ENCODE results near the gene CHKA. TPM values are rescaled to one million over a fixed set of nuclear protein-coding genes. Genes with fewer than 3 reads are reported as not detected.

Gene CHKA
- total RNA-seq, 2 donors from 2014 or later = 72.1 to 92.6 TPM

DNA sequence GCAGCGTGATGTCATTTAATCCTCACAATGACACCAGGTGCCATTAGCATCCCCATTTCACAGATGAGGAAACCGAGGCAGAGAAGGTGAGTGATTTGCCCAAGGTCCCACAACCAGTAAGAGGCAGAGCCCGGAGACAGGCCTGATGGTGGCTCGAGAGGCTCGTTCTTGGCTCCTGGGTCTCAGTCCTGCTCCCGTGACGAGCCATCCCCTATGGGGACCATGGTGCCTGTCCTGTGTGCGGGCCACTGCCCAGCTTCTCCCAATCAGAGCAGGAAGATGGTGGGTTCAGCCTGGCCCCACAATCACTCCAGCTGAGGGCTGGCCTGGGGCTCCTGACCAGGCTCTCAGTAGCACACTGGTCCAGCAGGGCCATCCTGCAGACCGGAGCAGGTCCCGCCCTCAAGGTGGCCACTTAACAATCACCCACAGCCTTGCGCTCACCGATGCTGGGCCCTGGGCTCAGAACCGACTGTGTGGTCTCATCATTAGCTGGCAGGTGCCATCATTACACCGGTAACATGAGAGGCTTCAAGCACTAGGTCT is 107.5 kb downstream of the CHKA start:
- H3K9me3 ChIP-seq = no peaks in the 10 kb centered on the region
- no peak overlapping the region for H3K4me3 ChIP-seq
- 80 to 82% methylated on average over 7 to 14 of the region's 14 CpGs for WGBS, 2 donors
- DNase-seq = no peak
- intact Hi-C loops (cut with DNase I) = no loop called here
- TF ChIP-seq POLR2A (IDR thresholded peaks at IDR 0.05) = no peak
- TF ChIP-seq, protein P1, sequence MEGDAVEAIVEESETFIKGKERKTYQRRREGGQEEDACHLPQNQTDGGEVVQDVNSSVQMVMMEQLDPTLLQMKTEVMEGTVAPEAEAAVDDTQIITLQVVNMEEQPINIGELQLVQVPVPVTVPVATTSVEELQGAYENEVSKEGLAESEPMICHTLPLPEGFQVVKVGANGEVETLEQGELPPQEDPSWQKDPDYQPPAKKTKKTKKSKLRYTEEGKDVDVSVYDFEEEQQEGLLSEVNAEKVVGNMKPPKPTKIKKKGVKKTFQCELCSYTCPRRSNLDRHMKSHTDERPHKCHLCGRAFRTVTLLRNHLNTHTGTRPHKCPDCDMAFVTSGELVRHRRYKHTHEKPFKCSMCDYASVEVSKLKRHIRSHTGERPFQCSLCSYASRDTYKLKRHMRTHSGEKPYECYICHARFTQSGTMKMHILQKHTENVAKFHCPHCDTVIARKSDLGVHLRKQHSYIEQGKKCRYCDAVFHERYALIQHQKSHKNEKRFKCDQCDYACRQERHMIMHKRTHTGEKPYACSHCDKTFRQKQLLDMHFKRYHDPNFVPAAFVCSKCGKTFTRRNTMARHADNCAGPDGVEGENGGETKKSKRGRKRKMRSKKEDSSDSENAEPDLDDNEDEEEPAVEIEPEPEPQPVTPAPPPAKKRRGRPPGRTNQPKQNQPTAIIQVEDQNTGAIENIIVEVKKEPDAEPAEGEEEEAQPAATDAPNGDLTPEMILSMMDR (IDR thresholded peaks at IDR 0.05) = no peak
- H3K27me3 ChIP-seq = no peaks in the 10 kb centered on the region
- peaks cover 75% of the 10 kb centered on the region for H3K4me1 ChIP-seq
- ATAC-seq = no peak
- no peaks in the 10 kb centered on the region for H3K36me3 ChIP-seq (replicated peaks in 1 of 2; ENCODE audit: insufficient read depth in 1 of 2, low read depth in 2 of 2)
- H3K27ac ChIP-seq = peak overlapping the region; percentile 78 to 92 (median 88)

GRCh38 chr11:68012843-68013610 is 108.2 kb downstream of the CHKA start:
- Histone ChIP-seq H3K27me3 (no peaks in the 10 kb centered on the region), H3K36me3 (replicated peaks in 1 of 2; ENCODE audit: insufficient read depth in 1 of 2, low read depth in 2 of 2) (no peaks in the 10 kb centered on the region), H3K4me3 (no peak overlapping the region), H3K27ac (peak overlapping the region; percentile 78 to 92 (median 88)), H3K9me3 (no peaks in the 10 kb centered on the region), H3K4me1 (peaks cover 80% of the 10 kb centered on the region)
- intact Hi-C loops (cut with DNase I) = no loop called here
- peak in 3 of 4 donors; percentile 62 to 78 (median 76) for DNase-seq
- ATAC-seq = peak; percentile 38
- peak; percentile 26 to 47 (median 42) for TF ChIP-seq POLR2A (IDR thresholded peaks at IDR 0.05)
- TF ChIP-seq, protein P1 (IDR thresholded peaks at IDR 0.05) = no peak
- WGBS, 2 donors = 77 to 79% methylated on average over 8 to 16 of the region's 16 CpGs

DNA sequence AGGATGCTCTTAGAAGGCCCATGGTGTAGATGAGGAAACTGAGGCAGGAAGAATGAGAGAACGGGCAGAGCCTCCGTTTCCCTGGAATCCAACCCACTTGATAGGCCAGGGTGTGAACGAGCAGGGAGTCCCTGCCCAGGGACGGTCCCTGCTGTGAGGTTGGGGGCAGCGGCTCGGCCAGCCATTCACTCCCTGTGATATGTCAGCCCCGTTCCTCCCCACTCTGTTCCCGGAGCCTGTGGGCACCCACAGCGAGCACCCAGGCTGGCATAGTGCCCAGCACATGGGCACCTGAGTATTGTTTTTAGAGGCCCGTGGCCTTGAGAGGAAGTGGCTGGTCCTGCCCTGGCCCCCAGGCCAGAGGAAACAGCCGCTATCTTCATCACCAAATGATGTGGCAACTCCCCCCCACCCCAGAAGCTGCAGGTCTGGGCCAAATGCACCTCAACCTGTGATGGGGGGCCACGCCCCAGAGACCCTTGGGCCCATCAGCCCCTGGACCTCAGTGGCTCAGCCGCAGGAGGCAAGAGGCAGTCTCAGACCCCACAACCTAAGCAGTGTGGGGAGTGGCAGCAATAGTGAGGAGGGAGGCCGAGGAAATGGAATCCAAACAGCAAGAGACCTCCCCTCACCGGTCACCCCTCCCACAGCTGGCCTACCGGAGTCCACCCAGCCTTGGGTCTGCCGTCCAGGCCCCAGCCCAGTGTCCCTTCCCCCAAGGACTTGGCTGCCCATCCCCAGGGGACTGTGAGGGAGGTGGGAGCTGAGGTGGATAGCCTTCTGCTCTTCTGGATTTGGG is 108.9 kb downstream of the CHKA start:
- Histone ChIP-seq H3K27ac (peak overlapping the region; percentile 78 to 92 (median 88)), H3K36me3 (replicated peaks in 1 of 2; ENCODE audit: insufficient read depth in 1 of 2, low read depth in 2 of 2) (no peaks in the 10 kb centered on the region), H3K9me3 (no peaks in the 10 kb centered on the region), H3K27me3 (no peaks in the 10 kb centered on the region), H3K4me1 (peaks cover 74% of the 10 kb centered on the region), H3K4me3 (no peak overlapping the region)
- TF ChIP-seq POLR2A (IDR thresholded peaks at IDR 0.05) = no peak
- TF ChIP-seq, protein P1 (IDR thresholded peaks at IDR 0.05) = no peak
- intact Hi-C loops (cut with DNase I) = no loop called here
- DNase-seq = no peak
- WGBS, 2 donors = 69 to 78% methylated on average over 10 to 16 of the region's 17 CpGs
- ATAC-seq = no peak

DNA sequence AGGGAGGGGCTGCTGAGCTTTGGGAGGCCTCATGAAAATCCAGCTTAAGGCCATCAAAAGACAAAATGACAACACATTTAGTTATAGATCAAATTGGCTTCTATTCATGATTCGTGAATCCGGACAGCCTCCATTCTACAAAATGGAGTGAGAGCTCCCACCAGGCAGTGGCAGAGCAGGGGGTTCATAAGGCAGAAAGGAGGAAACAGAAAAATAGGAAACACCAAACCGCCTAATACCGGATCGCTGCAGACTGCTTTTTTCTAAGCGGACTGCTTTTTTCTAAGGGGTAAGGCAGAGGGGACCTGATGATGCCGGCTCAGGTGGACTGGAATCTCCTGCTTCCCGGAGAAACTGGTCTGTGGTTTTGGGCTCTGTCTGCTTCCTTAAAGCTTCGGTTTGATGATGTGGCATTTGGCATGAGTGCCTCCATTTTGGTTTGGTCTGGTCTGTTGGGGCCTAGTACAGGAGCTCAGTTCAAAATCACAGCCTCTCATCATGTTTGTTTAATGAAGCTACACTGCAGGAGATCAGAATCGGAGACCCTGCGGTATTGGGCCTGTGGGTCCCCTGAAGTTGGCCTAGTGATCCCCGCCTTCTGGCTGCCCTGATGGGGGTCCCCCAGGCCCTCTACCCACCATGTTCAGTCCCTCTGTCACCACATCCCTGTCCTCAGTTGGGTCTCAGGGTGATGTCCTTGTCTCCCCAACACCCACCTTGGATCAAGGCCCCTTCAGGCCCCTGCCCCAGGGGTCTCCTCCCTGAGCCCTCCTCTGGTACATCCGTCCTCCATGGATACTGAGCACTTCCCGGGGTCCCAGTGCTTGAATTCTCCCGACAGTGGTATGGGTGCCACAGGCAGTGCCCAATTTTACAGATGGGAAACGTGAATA is 109.9 kb downstream of the CHKA start:
- Histone ChIP-seq H3K4me1 (peaks cover 68% of the 10 kb centered on the region), H3K27ac (peak overlapping the region; percentile 80 to 92 (median 88)), H3K36me3 (replicated peaks in 1 of 2; ENCODE audit: insufficient read depth in 1 of 2, low read depth in 2 of 2) (no peaks in the 10 kb centered on the region), H3K4me3 (no peak overlapping the region), H3K27me3 (no peaks in the 10 kb centered on the region), H3K9me3 (no peaks in the 10 kb centered on the region)
- 80 to 83% methylated on average over 16 of the region's 16 CpGs for WGBS, 2 donors
- TF ChIP-seq, protein P1 (IDR thresholded peaks at IDR 0.05) = no peak
- ATAC-seq (no peak), DNase-seq (no peak)
- intact Hi-C loops (cut with DNase I) = no loop called here

Measured in body of pancreas (tissue), 4 donors.